OCI-LY1 (cell line): ENCODE data around the gene IER3IP1.
A peak's percentile ranks its signal among the peaks of the same experiment; 100 is the strongest.

Experiments used
- H2AFZ ChIP-seq: fragments of 200-600 bp; sonication (generic), shearing (Covaris generic); 2 replicates; pipeline ENCODE4 v1.6.0; 2014; ENCODE audit warnings: antibody characterized with exemption, mild to moderate bottlenecking, low read length
- H3F3A ChIP-seq: fragments of 200-600 bp; sonication (generic), shearing (Covaris generic); 2 replicates; pipeline ENCODE4 v1.6.0; 2014; ENCODE audit warnings: mild to moderate bottlenecking, antibody characterized with exemption, low read length, moderate library complexity; ENCODE audit not compliant: insufficient read depth
- H3K27ac ChIP-seq: fragments of 200-600 bp; sonication (generic); 2 replicates; pipeline ENCODE4 v1.5.1; 2014; ENCODE audit warnings: low read length, mixed run types, mild to moderate bottlenecking, low read depth; ENCODE audit not compliant: poor library complexity, severe bottlenecking
- H3K27me3 ChIP-seq: fragments of 200-600 bp; sonication (generic); 2 replicates; pipeline ENCODE4 v1.6.0; 2014; ENCODE audit warnings: antibody characterized with exemption, mild to moderate bottlenecking, low read length, moderate library complexity; ENCODE audit not compliant: insufficient read depth
- H3K36me3 ChIP-seq: fragments of 200-600 bp; sonication (generic); 2 replicates; pipeline ENCODE4 v1.6.1; 2014; ENCODE audit warnings: mild to moderate bottlenecking, antibody characterized with exemption, low read length, moderate library complexity, mixed read lengths; ENCODE audit not compliant: insufficient read depth
- H3K4me1 ChIP-seq: fragments of 200-600 bp; sonication (generic); 2 replicates; pipeline ENCODE4 v1.5.1; 2014; ENCODE audit warnings: mild to moderate bottlenecking, low read length, moderate library complexity; ENCODE audit not compliant: insufficient read depth, severe bottlenecking
- H3K4me2 ChIP-seq: fragments of 200-600 bp; sonication (generic), shearing (Covaris generic); 2 replicates; pipeline ENCODE4 v1.6.1; 2014; ENCODE audit warnings: low read length
- H3K4me3 ChIP-seq: fragments of 200-600 bp; sonication (generic); 2 replicates; pipeline ENCODE4 v1.5.1; 2014; ENCODE audit warnings: low read length, low read depth, mild to moderate bottlenecking, mixed read lengths; ENCODE audit not compliant: poor library complexity, severe bottlenecking
- H3K79me2 ChIP-seq: fragments of 200-600 bp; shearing (Covaris generic); 2 replicates; pipeline ENCODE4 v1.6.1; 2016; ENCODE audit warnings: mixed run types, low read length, mixed read lengths; ENCODE audit not compliant: insufficient read depth
- H3K9ac ChIP-seq: fragments of 200-600 bp; sonication (generic), shearing (Covaris generic); 2 replicates; pipeline ENCODE4 v1.6.1; 2014; ENCODE audit warnings: mild to moderate bottlenecking, low read length, mixed read lengths
- H3K9me2 ChIP-seq: fragments of 200-600 bp; sonication (generic), shearing (Covaris generic); 2 replicates; pipeline ENCODE4 v1.6.1; 2014; ENCODE audit warnings: low read depth, mild to moderate bottlenecking, low read length, mixed read lengths
- H3K9me3 ChIP-seq: fragments of 200-600 bp; shearing (Covaris generic); 2 replicates; pipeline ENCODE4 v1.6.1; 2014; ENCODE audit warnings: low read length, mixed read lengths
- H4K20me1 ChIP-seq: fragments of 200-600 bp; sonication (generic), shearing (Covaris generic); 2 replicates; pipeline ENCODE4 v1.6.0; 2016; ENCODE audit warnings: mild to moderate bottlenecking, low read length; ENCODE audit not compliant: insufficient read depth
- CTCF ChIP-seq: fragments of 200-600 bp; sonication (generic), shearing (Covaris generic); IDR thresholded peaks from 2 replicates; pipeline ENCODE4 v1.5.1; 2017; ENCODE audit warnings: mild to moderate bottlenecking, antibody characterized with exemption, low read length, moderate library complexity, mixed read lengths
- EZH2 ChIP-seq: fragments of 200-600 bp; sonication (generic), shearing (Covaris generic); IDR thresholded peaks from 2 replicates; pipeline ENCODE4 v1.8.0; 2017; ENCODE audit warnings: borderline replicate concordance, mixed run types, mild to moderate bottlenecking, antibody characterized with exemption, low read length, moderate library complexity, mixed read lengths

The IER3IP1 gene

GRCh38 chr18:47174545-47175116, 1.5 kb downstream of the IER3IP1 start:
- H3K4me3 ChIP-seq, result peak overlapping the region; percentile 100
- peak overlapping the region; percentile 100 for H3K9ac ChIP-seq
- H3F3A ChIP-seq, result no peaks in the 10 kb centered on the region
- H3K27me3 ChIP-seq, result no peaks in the 10 kb centered on the region
- H3K36me3 ChIP-seq, result no peaks in the 10 kb centered on the region
- H3K9me2 ChIP-seq, result no peaks in the 10 kb centered on the region
- H3K27ac ChIP-seq, result no peak overlapping the region
- H2AFZ ChIP-seq, result no peak overlapping the region
- TF ChIP-seq EZH2 (no peak), CTCF (no peak)
- H3K9me3 ChIP-seq, result no peaks in the 10 kb centered on the region
- peaks cover 14% of the 10 kb centered on the region for H3K4me1 ChIP-seq
- H3K79me2 ChIP-seq, result peaks cover 35% of the 10 kb centered on the region
- H3K4me2 ChIP-seq, result peak overlapping the region; percentile 72
- no peaks in the 10 kb centered on the region for H4K20me1 ChIP-seq

- H4K20me1 ChIP-seq, result no peaks in the 10 kb centered on the region
- no peak overlapping the region for H2AFZ ChIP-seq
- H3K9me3 ChIP-seq, result no peaks in the 10 kb centered on the region
- no peaks in the 10 kb centered on the region for H3K9me2 ChIP-seq
- H3K9ac ChIP-seq, result no peak overlapping the region
- no peaks in the 10 kb centered on the region for H3K27me3 ChIP-seq
- H3K4me3 ChIP-seq, result no peak overlapping the region
- H3K4me1 ChIP-seq, result peaks cover 14% of the 10 kb centered on the region
- no peaks in the 10 kb centered on the region for H3K36me3 ChIP-seq
- no peak overlapping the region for H3K4me2 ChIP-seq
- H3K27ac ChIP-seq, result no peak overlapping the region
- TF ChIP-seq EZH2, result no peak
- TF ChIP-seq CTCF, result no peak
- peaks cover 51% of the 10 kb centered on the region for H3K79me2 ChIP-seq
- H3F3A ChIP-seq, result no peaks in the 10 kb centered on the region
Measured at GRCh38 chr18:47172476-47172875, 3.7 kb downstream of the IER3IP1 start.

- H3K4me1 ChIP-seq, result peaks cover 7% of the 10 kb centered on the region
- H3K27me3 ChIP-seq, result no peaks in the 10 kb centered on the region
- H3K79me2 ChIP-seq, result peaks cover 48% of the 10 kb centered on the region
- H3F3A ChIP-seq, result no peaks in the 10 kb centered on the region
- H3K4me2 ChIP-seq, result no peak overlapping the region
- no peaks in the 10 kb centered on the region for H3K36me3 ChIP-seq
- no peak overlapping the region for H3K27ac ChIP-seq
- no peak overlapping the region for H2AFZ ChIP-seq
- no peaks in the 10 kb centered on the region for H3K9me2 ChIP-seq
- no peaks in the 10 kb centered on the region for H3K9me3 ChIP-seq
- no peak overlapping the region for H3K9ac ChIP-seq
- H3K4me3 ChIP-seq, result no peak overlapping the region
- TF ChIP-seq EZH2, result no peak
- no peaks in the 10 kb centered on the region for H4K20me1 ChIP-seq
Measured at GRCh38 chr18:47168913-47169312, 7.3 kb downstream of the IER3IP1 start.

GRCh38 chr18:47168509-47168908, 7.7 kb downstream of the IER3IP1 start:
- H3K4me2 ChIP-seq, result no peak overlapping the region
- no peak overlapping the region for H3K27ac ChIP-seq
- H3K9me2 ChIP-seq, result no peaks in the 10 kb centered on the region
- no peaks in the 10 kb centered on the region for H3K9me3 ChIP-seq
- H3K36me3 ChIP-seq, result no peaks in the 10 kb centered on the region
- H3F3A ChIP-seq, result no peaks in the 10 kb centered on the region
- H3K79me2 ChIP-seq, result peaks cover 48% of the 10 kb centered on the region
- TF ChIP-seq CTCF (no peak), EZH2 (no peak)
- no peaks in the 10 kb centered on the region for H4K20me1 ChIP-seq
- H3K27me3 ChIP-seq, result no peaks in the 10 kb centered on the region
- H3K4me1 ChIP-seq, result peaks cover 11% of the 10 kb centered on the region
- no peak overlapping the region for H2AFZ ChIP-seq
- no peak overlapping the region for H3K9ac ChIP-seq
- H3K4me3 ChIP-seq, result no peak overlapping the region
